Activated CD8-positive, alpha-beta T cell treated with anti-CD3 and anti-CD28 coated beads for 36 hours (primary cell): ENCODE measurements around the gene IGFN1. TPM values are rescaled to one million over a fixed set of nuclear protein-coding genes. Genes with fewer than 3 reads are reported as not detected.
A peak's percentile ranks its signal among the peaks of the same experiment; 100 is the strongest.

Source experiments
- ATAC-seq: fragments of 200-7000 bp; cut with Tn5 transposase; one replicate; pipeline ENCODE4 v1.10.0; 2021; ENCODE audit warnings: mild to moderate bottlenecking, moderate library complexity
- CTCF ChIA-PET: fragments of 350-600 bp; sonication (Branson Sonifier 250); formaldehyde crosslinking; loops from one replicate; lab custom pipeline; 2021; ENCODE audit warnings: antibody characterized with exemption; lab: Charles Lee
- POLR2A ChIA-PET: fragments of 350-600 bp; sonication (Branson Sonifier 250); formaldehyde crosslinking; loops from one replicate; lab custom pipeline; 2021; ENCODE audit warnings: antibody characterized with exemption; lab: Charles Lee
- DNase-seq: peaks from one replicate; pipeline ENCODE4 v3.0.0-alpha.2; 2020
- H3K27ac Mint-ChIP-seq: one replicate; pipeline ENCODE4 v1.8.0; 2021; ENCODE audit warnings: mild to moderate bottlenecking, mixed read lengths
- H3K27me3 Mint-ChIP-seq: one replicate; pipeline ENCODE4 v1.8.0; 2021; ENCODE audit warnings: mixed read lengths
- H3K36me3 Mint-ChIP-seq: one replicate; pipeline ENCODE4 v1.8.0; 2021; ENCODE audit warnings: low read depth, mixed read lengths
- H3K4me1 Mint-ChIP-seq: one replicate; pipeline ENCODE4 v1.8.0; 2021; ENCODE audit warnings: low read depth, mixed read lengths
- H3K4me3 Mint-ChIP-seq: one replicate; pipeline ENCODE4 v1.8.0; 2021; ENCODE audit warnings: mild to moderate bottlenecking, moderate library complexity, mixed read lengths
- H3K9me3 Mint-ChIP-seq: one replicate; pipeline ENCODE4 v1.8.0; 2021; ENCODE audit warnings: mixed read lengths
- intact Hi-C: fragments of 100-400 bp; cut with micrococcal nuclease; formaldehyde crosslinking; loops from one replicate; pipeline ENCODE4 v1.10.0; 2022
- total RNA-seq, 2 experiments: library from RNA; stranded (reverse); gene quantifications; one replicate each; pipeline ENCODE4 v1.2.3, GENCODE V29; 2021
- TF ChIP-seq, protein P1 (sequence below): fragments of 200-600 bp; IDR thresholded peaks from one replicate; pipeline ENCODE4 v1.8.0; 2022; ENCODE audit warnings: antibody characterized with exemption, mild to moderate bottlenecking

The IGFN1 gene
- total RNA-seq, 2 experiments from 2014 or later, result not detected

DNA sequence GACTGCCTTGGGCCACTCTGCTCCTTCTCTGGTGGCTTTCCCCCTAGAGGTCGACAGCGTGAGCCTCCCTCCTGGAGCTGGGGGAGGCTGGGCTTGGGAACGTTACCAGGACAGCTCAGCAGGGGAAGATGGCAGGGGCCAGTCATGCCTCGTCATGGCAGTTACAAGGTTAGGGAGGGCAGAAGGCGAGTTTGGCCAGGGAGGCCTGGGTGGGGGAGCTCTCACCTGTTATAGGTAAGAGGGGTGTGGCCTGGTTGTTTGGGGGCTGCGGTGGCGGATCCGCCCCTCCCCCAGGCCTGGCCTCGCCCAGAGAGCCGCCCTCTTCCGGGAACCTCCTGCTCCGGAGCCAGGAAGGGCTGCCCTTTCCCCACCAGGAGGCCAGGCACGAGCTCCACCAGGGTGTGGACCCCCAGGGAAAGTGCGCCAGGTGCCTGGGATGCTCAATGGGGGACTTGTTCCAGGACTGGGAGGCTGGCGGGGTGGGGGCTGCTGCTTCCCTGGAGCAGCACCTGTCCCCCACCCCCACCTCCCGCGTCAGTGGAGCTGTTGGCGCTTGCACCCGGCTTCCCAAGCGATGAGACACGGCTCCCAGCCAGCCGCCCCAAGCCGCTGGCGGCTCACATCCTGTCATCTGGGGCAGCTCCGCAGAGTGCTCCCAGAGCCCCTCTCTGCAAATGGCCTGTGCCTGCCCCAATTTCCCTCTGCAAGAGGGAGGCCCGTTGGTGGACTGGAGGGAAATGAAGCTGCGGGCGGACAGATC, 69.0 kb downstream of the IGFN1 start:
- Mint-ChIP-seq H3K27ac (no peak overlapping the region), H3K36me3 (no peaks in the 10 kb centered on the region), H3K9me3 (no peaks in the 10 kb centered on the region), H3K4me1 (no peaks in the 10 kb centered on the region), H3K27me3 (peaks cover 15% of the 10 kb centered on the region), H3K4me3 (no peak overlapping the region)
- ATAC-seq, result peak; percentile 24
- POLR2A ChIA-PET, result no interaction called here
- CTCF ChIA-PET, result interaction anchor here (1.2 to 1.6 kb wide), 3 partner anchors 12 to 150 kb away, joined by 3 to 4 read pairs (median 4); no protein-coding TSS in a partner anchor
- TF ChIP-seq, protein P1, sequence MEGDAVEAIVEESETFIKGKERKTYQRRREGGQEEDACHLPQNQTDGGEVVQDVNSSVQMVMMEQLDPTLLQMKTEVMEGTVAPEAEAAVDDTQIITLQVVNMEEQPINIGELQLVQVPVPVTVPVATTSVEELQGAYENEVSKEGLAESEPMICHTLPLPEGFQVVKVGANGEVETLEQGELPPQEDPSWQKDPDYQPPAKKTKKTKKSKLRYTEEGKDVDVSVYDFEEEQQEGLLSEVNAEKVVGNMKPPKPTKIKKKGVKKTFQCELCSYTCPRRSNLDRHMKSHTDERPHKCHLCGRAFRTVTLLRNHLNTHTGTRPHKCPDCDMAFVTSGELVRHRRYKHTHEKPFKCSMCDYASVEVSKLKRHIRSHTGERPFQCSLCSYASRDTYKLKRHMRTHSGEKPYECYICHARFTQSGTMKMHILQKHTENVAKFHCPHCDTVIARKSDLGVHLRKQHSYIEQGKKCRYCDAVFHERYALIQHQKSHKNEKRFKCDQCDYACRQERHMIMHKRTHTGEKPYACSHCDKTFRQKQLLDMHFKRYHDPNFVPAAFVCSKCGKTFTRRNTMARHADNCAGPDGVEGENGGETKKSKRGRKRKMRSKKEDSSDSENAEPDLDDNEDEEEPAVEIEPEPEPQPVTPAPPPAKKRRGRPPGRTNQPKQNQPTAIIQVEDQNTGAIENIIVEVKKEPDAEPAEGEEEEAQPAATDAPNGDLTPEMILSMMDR, result no peak
- no peak for DNase-seq
- intact Hi-C loops, result no loop called here

DNA sequence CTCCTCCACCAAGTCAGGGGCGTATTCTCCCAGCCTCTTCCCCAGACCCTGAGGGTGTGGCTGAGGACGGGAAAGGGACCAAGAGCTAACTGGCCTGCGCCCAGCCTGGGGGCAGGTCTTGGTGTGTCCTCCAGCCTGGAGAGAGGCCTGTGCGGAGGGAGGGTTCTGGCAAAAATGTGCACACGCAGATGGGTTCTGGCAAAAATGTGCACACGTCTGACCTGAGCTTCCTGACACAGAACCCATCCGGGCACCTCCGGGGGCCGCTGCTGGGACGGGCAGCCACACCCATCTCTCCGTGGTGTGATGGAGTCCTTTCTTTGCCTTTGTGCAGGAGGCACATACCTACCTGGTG, 69.6 kb downstream of the IGFN1 start:
- Mint-ChIP-seq H3K27ac (no peak overlapping the region), H3K27me3 (peaks cover 16% of the 10 kb centered on the region), H3K9me3 (no peaks in the 10 kb centered on the region), H3K36me3 (no peaks in the 10 kb centered on the region), H3K4me1 (no peaks in the 10 kb centered on the region), H3K4me3 (no peak overlapping the region)
- ATAC-seq (no peak), DNase-seq (no peak)
- POLR2A ChIA-PET, result no interaction called here
- intact Hi-C loops, result no loop called here
- CTCF ChIA-PET, result interaction anchor here (1.2 to 1.6 kb wide), 3 partner anchors 12 to 149 kb away, joined by 3 to 4 read pairs (median 4); no protein-coding TSS in a partner anchor
- TF ChIP-seq, protein P1, result no peak

DNA sequence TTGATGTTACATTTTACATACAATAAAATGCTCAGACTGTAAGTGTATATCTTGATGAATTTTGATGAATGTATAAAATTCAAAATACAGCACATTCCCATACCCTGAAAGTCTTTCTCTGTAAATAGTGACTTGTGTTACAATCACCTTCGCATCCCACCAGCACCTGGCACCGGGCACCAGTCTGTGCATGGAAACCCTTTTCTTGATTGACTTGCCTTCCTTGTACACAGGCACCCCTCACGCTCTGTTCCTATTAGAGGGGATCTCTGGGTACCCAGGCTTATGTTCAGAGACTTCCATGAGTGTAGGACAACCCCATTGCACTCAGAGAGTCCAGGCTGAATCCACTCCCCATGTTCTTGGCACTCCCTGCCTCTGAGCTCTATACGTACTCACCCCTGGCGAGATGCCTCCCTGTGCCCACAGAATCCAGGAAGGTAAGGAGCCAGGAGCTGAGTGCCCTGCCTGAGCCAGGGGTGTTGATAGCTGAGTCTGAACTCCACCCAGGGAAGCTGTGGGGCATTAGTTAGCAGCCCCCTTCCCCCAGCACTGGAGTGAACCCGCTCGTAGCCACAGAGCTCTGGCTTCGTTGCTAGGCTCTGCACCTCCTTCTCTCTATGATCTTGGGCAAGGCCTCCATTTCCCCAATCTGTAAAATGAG, 70.2 kb downstream of the IGFN1 start:
- ChIA-PET POLR2A (no interaction called here), CTCF (no interaction called here)
- Mint-ChIP-seq H3K9me3 (no peaks in the 10 kb centered on the region), H3K4me1 (no peaks in the 10 kb centered on the region), H3K27me3 (peaks cover 16% of the 10 kb centered on the region), H3K4me3 (no peak overlapping the region), H3K36me3 (no peaks in the 10 kb centered on the region), H3K27ac (no peak overlapping the region)
- ATAC-seq, result no peak
- DNase-seq, result no peak
- TF ChIP-seq, protein P1, result no peak
- intact Hi-C loops, result no loop called here

DNA sequence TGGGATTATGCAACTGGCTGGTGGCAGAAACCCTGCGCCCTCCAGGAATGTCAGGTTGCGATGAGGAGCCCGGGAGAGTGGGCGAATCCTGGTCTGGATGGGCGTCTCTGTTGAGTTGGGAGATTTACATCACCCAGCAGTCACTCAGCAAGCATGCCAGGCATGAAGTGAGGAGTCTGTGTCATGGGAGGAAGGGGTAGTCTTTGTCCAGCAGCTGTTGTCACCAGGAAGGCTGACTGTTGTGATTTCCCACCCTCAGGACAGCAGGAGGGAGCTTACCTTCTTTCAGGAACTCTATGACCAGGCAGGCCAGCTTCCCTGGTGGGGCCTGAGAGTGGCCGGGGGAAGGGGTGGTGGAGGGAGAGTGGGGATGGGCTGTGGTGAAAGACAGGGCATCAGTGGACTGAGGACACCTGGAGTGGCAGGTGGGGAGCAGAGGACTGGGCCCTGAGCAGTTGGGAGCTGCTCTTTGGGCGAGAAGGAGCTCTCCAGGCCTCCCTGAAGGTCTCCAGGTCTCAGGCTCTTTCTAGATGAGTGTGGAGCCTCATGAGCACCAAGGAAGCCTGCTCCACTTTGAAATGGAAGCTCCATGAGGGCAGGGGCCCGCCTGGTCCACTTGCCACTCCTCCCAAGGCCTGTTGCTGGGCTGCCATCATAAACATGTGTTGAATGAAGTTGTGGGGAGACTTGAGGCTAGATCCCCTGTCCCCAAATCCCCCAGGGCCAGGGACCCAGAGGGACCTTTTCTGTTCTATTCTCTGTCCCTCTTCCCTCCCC, 71.3 kb downstream of the IGFN1 start:
- CTCF ChIA-PET, result interaction anchor here (4.2 kb wide), 1 partner anchor 8 kb away, joined by 17 read pairs; no protein-coding TSS in a partner anchor

More for the DNA sequence above, 71.3 kb downstream of the IGFN1 start:
- H3K4me3 Mint-ChIP-seq, result no peak overlapping the region
- H3K27ac Mint-ChIP-seq, result no peak overlapping the region
- intact Hi-C loops, result no loop called here
- H3K36me3 Mint-ChIP-seq, result no peaks in the 10 kb centered on the region
- peaks cover 16% of the 10 kb centered on the region for H3K27me3 Mint-ChIP-seq
- ATAC-seq, result no peak
- no peak for DNase-seq
- H3K9me3 Mint-ChIP-seq, result no peaks in the 10 kb centered on the region
- POLR2A ChIA-PET, result interaction anchor here (0.9 kb wide), 1 partner anchor 21 kb away, joined by 3 read pairs; no protein-coding TSS in a partner anchor
- H3K4me1 Mint-ChIP-seq, result no peaks in the 10 kb centered on the region
- TF ChIP-seq, protein P1, result no peak
